ENCODE results near the gene TRABD2B. TPM values are rescaled to one million over a fixed set of nuclear protein-coding genes. Genes with fewer than 3 reads are reported as not detected.

TRABD2B gene
- total and polyA plus RNA-seq, 2 of the 4 experiments (the other 2 are of a cell fraction), result not detected

- H4K8ac ChIP-seq (ENCODE audit: low read depth in 2 of 2, low read length in 2 of 2), result no peak overlapping the region
- no peak overlapping the region for H2AFZ ChIP-seq (replicated peaks; ENCODE audit: low read length, poor library complexity)
- in situ Hi-C loops (cut with MboI; ENCODE audit: low sequenced_read_pairs) (no loop called here), intact Hi-C loops (cut with micrococcal nuclease) (no loop called here), dilution Hi-C loops (cut with HindIII; ENCODE audit: low sequenced_read_pairs, unreplicated experiment) (no loop called here)
- H3K79me1 ChIP-seq (ENCODE audit: low read depth in 1 of 2, low read length in 2 of 2), result no peaks in the 10 kb centered on the region
- no peak overlapping the region for H2BK120ac ChIP-seq (ENCODE audit: low read depth, low read length)
- no peak overlapping the region for H3K14ac ChIP-seq (replicated peaks; ENCODE audit: low read depth, low read length)
- no peak overlapping the region for H2BK20ac ChIP-seq (ENCODE audit: low read depth, low read length)
- WGBS, 2 experiments (ENCODE audit: extremely low coverage in 2 of 2, insufficient read length in 1 of 2), result 56% methylated on average over 1 of the region's 1 CpG; no CpG with 5 or more reads in 1 of the 2 experiments
- H4K5ac ChIP-seq (ENCODE audit: low read depth, low read length), result no peak overlapping the region
- CTCF ChIA-PET, result no interaction called here
- ATAC-seq (ENCODE audit: low read depth), result no peak
- H3K4me3 ChIP-seq (ENCODE audit: insufficient read depth, low read depth, low read length), result no peak overlapping the region
- no peak overlapping the region for H4K91ac ChIP-seq (ENCODE audit: insufficient read depth, low read depth, low read length)
- DNase-seq, result no peak
- no peak overlapping the region for H3K56ac ChIP-seq (ENCODE audit: extremely low read depth, insufficient read depth, low read length)
- no peak overlapping the region for H3K4me2 ChIP-seq (ENCODE audit: low read depth, low read length)
- H3K23ac ChIP-seq (ENCODE audit: low read depth, low read length), result no peak overlapping the region
- H2AK9ac ChIP-seq (replicated peaks; ENCODE audit: low read depth, low read length, poor library complexity), result no peak overlapping the region
- no peaks in the 10 kb centered on the region for H3K9me3 ChIP-seq (ENCODE audit: control insufficient read depth, insufficient read depth, low read length)
- no peak overlapping the region for H3K4ac ChIP-seq (ENCODE audit: low read depth, low read length)
- no peaks in the 10 kb centered on the region for H3K27me3 ChIP-seq (ENCODE audit: control insufficient read depth, insufficient read depth, low read length)
- no peak overlapping the region for H2AK5ac ChIP-seq (ENCODE audit: low read depth, low read length)
- H3K9ac ChIP-seq (ENCODE audit: low read depth, low read length), result no peak overlapping the region
- no peaks in the 10 kb centered on the region for H3K9me1 ChIP-seq (ENCODE audit: insufficient read depth, low read length)
- peak overlapping the region; percentile 25 for H2BK5ac ChIP-seq (ENCODE audit: low read depth, low read length, poor library complexity, severe bottlenecking)
- no peak overlapping the region for H3K27ac ChIP-seq (ENCODE audit: insufficient read depth, low read length)
- H3K4me1 ChIP-seq (ENCODE audit: control insufficient read depth, insufficient read depth, low read length), result no peaks in the 10 kb centered on the region
- POLR2A ChIA-PET (ENCODE audit: unreplicated experiment), result no interaction called here
- TF ChIP-seq CEBPB (IDR thresholded peaks at IDR 0.05; ENCODE audit: low read depth, low read length) (no peak), MAFK (IDR thresholded peaks at IDR 0.05; ENCODE audit: low read depth, low read length) (no peak), SMC3 (IDR thresholded peaks at IDR 0.05; ENCODE audit: low read depth, low read length) (no peak), NFE2L2 (IDR thresholded peaks at IDR 0.05; ENCODE audit: low read depth, low read length) (no peak), ELK1 (IDR thresholded peaks at IDR 0.05; ENCODE audit: borderline replicate concordance, low read depth, low read length) (no peak), CTCF (conservative IDR thresholded peaks at IDR 0.05; ENCODE audit: low read depth, low read length) (no peak), RAD21 (IDR thresholded peaks at IDR 0.05; ENCODE audit: low read length) (no peak), RFX5 (IDR thresholded peaks at IDR 0.05; ENCODE audit: low read depth, low read length) (no peak), MXI1 (IDR thresholded peaks at IDR 0.05; ENCODE audit: borderline replicate concordance, low read depth, low read length) (no peak), USF2 (IDR thresholded peaks at IDR 0.05; ENCODE audit: low read depth, low read length) (no peak), POLR2A (IDR thresholded peaks at IDR 0.05; ENCODE audit: low read depth, low read length) (no peak), CHD1 (IDR thresholded peaks at IDR 0.05; ENCODE audit: low read depth, low read length) (no peak), FOS (IDR thresholded peaks at IDR 0.05; ENCODE audit: low read depth, low read length) (no peak)
- H4K20me1 ChIP-seq (ENCODE audit: insufficient read depth, low read length), result no peaks in the 10 kb centered on the region
- no peak overlapping the region for H2BK15ac ChIP-seq (ENCODE audit: low read depth, low read length)
- H3K18ac ChIP-seq (ENCODE audit: low read depth, low read length), result no peak overlapping the region
- no TSS peak for BruUV-seq (replicated peaks)
- H3K36me3 ChIP-seq (ENCODE audit: control insufficient read depth, insufficient read depth, low read length), result no peaks in the 10 kb centered on the region
Measured at GRCh38 chr1:47936916-47937551, 60.2 kb downstream of the TRABD2B start.
